GM21390 (cell line): Measurements from ENCODE around the gene PRPF38A.
"Not testable (repeated sequence)": the region's sequence is repeated elsewhere in the genome, so short reads cannot be mapped to it uniquely, and the experiment has no call there.

ENCODE experiments used
- ATAC-seq: cut with Tn5 transposase; IDR thresholded peaks from one replicate; pipeline ENCODE4 v1.9.1; 2021; ENCODE audit not compliant: unreplicated experiment

The PRPF38A gene

GRCh38 chr1:52404116-52404974, at the start of gene PRPF38A, which contains the start of gene ORC1:
TSS of gene PRPF38A (plus strand) at chr1:52404602. CDS start at chr1:52404750, 148 bp downstream.
TSS of gene ORC1 (minus strand) at chr1:52404423. CDS start at chr1:52402223, 2,200 bp downstream.
- peak; percentile 97 for ATAC-seq

- ATAC-seq = no peak
Observed at GRCh38 chr1:52355436-52355835, 49.0 kb upstream of the PRPF38A start.

GRCh38 chr1:52355847-52356505, 48.4 kb upstream of the PRPF38A start:
- ATAC-seq = no peak

GRCh38 chr1:52356818-52357355, 47.5 kb upstream of the PRPF38A start:
- no peak for ATAC-seq

GRCh38 chr1:52357397-52357796, 47.0 kb upstream of the PRPF38A start:
- no peak for ATAC-seq

- no peak for ATAC-seq
Observed at GRCh38 chr1:52358851-52359497, 45.4 kb upstream of the PRPF38A start.

- ATAC-seq = no peak
Observed at GRCh38 chr1:52359676-52360594, 44.5 kb upstream of the PRPF38A start.

- ATAC-seq = no peak
Observed at GRCh38 chr1:52360595-52360968, 43.8 kb upstream of the PRPF38A start.

- ATAC-seq = no peak
Observed at GRCh38 chr1:52364235-52364839, 40.1 kb upstream of the PRPF38A start.

- ATAC-seq = no peak
Observed at GRCh38 chr1:52365071-52365745, 39.2 kb upstream of the PRPF38A start.

- ATAC-seq = peak; percentile 86
Observed at GRCh38 chr1:52365746-52366516, 38.5 kb upstream of the PRPF38A start, which contains the start of gene CC2D1B. TSS of gene CC2D1B (minus strand) at chr1:52366205. CDS start at chr1:52364620, 1,585 bp downstream.

- ATAC-seq = no peak
Observed at GRCh38 chr1:52366517-52366827, 37.9 kb upstream of the PRPF38A start.

- ATAC-seq = no peak
Observed at GRCh38 chr1:52367272-52367671, 37.1 kb upstream of the PRPF38A start.

GRCh38 chr1:52368383-52369172, 35.8 kb upstream of the PRPF38A start:
- ATAC-seq = no peak

GRCh38 chr1:52369851-52370250, 34.6 kb upstream of the PRPF38A start:
- not testable (repeated sequence) for ATAC-seq

- no peak for ATAC-seq
Observed at GRCh38 chr1:52385376-52385775, 19.0 kb upstream of the PRPF38A start.

GRCh38 chr1:52386458-52386857, 17.9 kb upstream of the PRPF38A start:
- no peak for ATAC-seq

GRCh38 chr1:52393174-52393573, 11.2 kb upstream of the PRPF38A start:
- ATAC-seq = no peak
